Astrocyte (in vitro differentiated cells and primary cell): ENCODE measurements around the gene PET117. TPM values are rescaled to one million over a fixed set of nuclear protein-coding genes. Genes with fewer than 3 reads are reported as not detected.
"Not testable (repeated sequence)": the region's sequence is repeated elsewhere in the genome, so short reads cannot be mapped to it uniquely, and the experiment has no call there.

Source experiments
- DNase-seq: peaks from one replicate; pipeline ENCODE4 v3.0.0-alpha.2; 2010; ENCODE audit warnings: low read depth
- FAIRE-seq: peaks from 2 replicates; lab custom pipeline; 2011; peaks lifted over from hg19 to GRCh38; lab: Jason Lieb, UNC
- H2AFZ ChIP-seq: 2 replicates; pipeline ENCODE4 v1.6.0; 2012; ENCODE audit warnings: low read depth, low read length, inconsistent platforms
- H3K27ac ChIP-seq: 2 replicates; pipeline ENCODE4 v1.5.1; 2011; ENCODE audit warnings: low read depth, low read length, inconsistent platforms
- H3K27me3 ChIP-seq: 2 replicates; pipeline ENCODE4 v1.6.0; 2011; ENCODE audit warnings: low read length, inconsistent platforms; ENCODE audit not compliant: insufficient read depth
- H3K36me3 ChIP-seq: 2 replicates; pipeline ENCODE4 v1.5.1; 2011; ENCODE audit warnings: low read length, inconsistent platforms; ENCODE audit not compliant: insufficient read depth
- H3K4me1 ChIP-seq: 2 replicates; pipeline ENCODE4 v1.5.1; 2011; ENCODE audit warnings: low read length, inconsistent platforms; ENCODE audit not compliant: insufficient read depth
- H3K4me2 ChIP-seq: 2 replicates; pipeline ENCODE4 v1.6.0; 2012; ENCODE audit warnings: low read length, inconsistent platforms
- H3K4me3 ChIP-seq: 2 replicates; pipeline ENCODE4 v1.5.1; 2011; ENCODE audit warnings: low read depth, mild to moderate bottlenecking, low read length, inconsistent platforms; ENCODE audit not compliant: insufficient read depth
- H3K79me2 ChIP-seq: 2 replicates; pipeline ENCODE4 v1.6.0; 2012; ENCODE audit warnings: mild to moderate bottlenecking, low read length, inconsistent platforms; ENCODE audit not compliant: insufficient read depth
- H3K9ac ChIP-seq: 2 replicates; pipeline ENCODE4 v1.6.0; 2012; ENCODE audit warnings: mild to moderate bottlenecking, low read length, inconsistent platforms
- H3K9me3 ChIP-seq: 2 replicates; pipeline ENCODE4 v1.5.1; 2012; ENCODE audit warnings: low read depth, mild to moderate bottlenecking, low read length, inconsistent platforms; ENCODE audit not compliant: insufficient read depth
- H4K20me1 ChIP-seq: 2 replicates; pipeline ENCODE4 v1.6.0; 2012; ENCODE audit warnings: low read length, inconsistent platforms; ENCODE audit not compliant: insufficient read depth
- H3K27ac Mint-ChIP-seq: one replicate; pipeline ENCODE4 v1.8.0; 2021; ENCODE audit warnings: mild to moderate bottlenecking, mixed read lengths; ENCODE audit not compliant: unreplicated experiment
- H3K27me3 Mint-ChIP-seq: one replicate; pipeline ENCODE4 v1.8.0; 2021; ENCODE audit warnings: low read depth, mixed read lengths; ENCODE audit not compliant: unreplicated experiment
- H3K36me3 Mint-ChIP-seq: one replicate; pipeline ENCODE4 v1.8.0; 2021; ENCODE audit warnings: low read depth, mixed read lengths; ENCODE audit not compliant: unreplicated experiment
- H3K4me1 Mint-ChIP-seq: one replicate; pipeline ENCODE4 v1.8.0; 2021; ENCODE audit warnings: low read depth, mixed read lengths; ENCODE audit not compliant: unreplicated experiment
- H3K4me3 Mint-ChIP-seq: one replicate; pipeline ENCODE4 v1.8.0; 2021; ENCODE audit warnings: mild to moderate bottlenecking, moderate library complexity, mixed read lengths; ENCODE audit not compliant: unreplicated experiment
- H3K9me3 Mint-ChIP-seq: one replicate; pipeline ENCODE4 v1.8.0; 2021; ENCODE audit warnings: mild to moderate bottlenecking, mixed read lengths; ENCODE audit not compliant: unreplicated experiment
- CTCF ChIP-seq: IDR thresholded peaks from 2 replicates; pipeline ENCODE4 v1.5.1; 2011; ENCODE audit warnings: low read depth, mild to moderate bottlenecking, inconsistent platforms, low read length, moderate library complexity; ENCODE audit not compliant: insufficient read depth
- EZH2 ChIP-seq: IDR thresholded peaks from 2 replicates; pipeline ENCODE4 v1.6.1; 2012; ENCODE audit warnings: mild to moderate bottlenecking, low read length, inconsistent platforms; ENCODE audit not compliant: insufficient read depth
- total RNA-seq: library from RNA; stranded (reverse); gene quantifications from 2 replicates; pipeline ENCODE4 v1.2.1, GENCODE V29; 2021

The PET117 gene
- total RNA-seq, 1 donor from 2014 or later, result 10.7 TPM

DNA sequence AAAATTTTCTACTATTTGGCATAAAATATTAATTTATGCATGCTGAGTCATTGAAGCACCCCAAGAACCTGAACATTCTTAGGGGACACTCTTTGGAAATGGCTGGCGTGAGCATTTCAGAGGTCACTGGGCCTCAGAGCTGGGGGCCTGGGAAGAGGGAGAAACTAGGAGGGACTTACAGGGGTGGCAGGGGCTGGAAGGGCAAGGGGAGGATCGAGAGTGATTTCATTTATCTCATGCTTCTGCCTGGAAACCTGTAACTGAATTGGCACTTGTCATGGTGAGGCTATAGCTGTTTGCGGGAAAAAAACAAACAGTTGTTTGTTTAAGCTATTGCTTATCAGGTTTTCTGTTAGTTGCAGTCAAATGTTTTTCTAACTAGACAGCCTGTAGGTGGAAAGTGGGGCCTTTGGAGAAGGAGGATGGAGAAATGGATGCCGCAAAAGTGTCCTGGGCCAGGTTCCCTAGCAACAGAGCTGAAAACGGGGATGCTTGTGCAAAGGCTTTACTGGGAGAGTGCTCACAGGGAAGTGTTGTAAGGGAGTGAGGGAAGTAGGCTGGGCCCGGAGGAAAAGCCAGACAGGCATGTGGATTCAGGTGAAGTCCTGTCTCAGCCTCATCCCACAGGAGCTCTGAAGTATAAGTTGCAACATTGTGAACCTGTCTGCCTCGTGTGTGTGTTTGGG, 36.4 kb upstream of the PET117 start:
- H3K27ac ChIP-seq, result no peak overlapping the region
- Mint-ChIP-seq H3K36me3 (no peaks in the 10 kb centered on the region), H3K27me3 (peaks cover 12% of the 10 kb centered on the region), H3K4me1 (peaks cover 5% of the 10 kb centered on the region), H3K9me3 (peaks cover 2% of the 10 kb centered on the region), H3K27ac (no peak overlapping the region), H3K4me3 (no peak overlapping the region)
- H3K9ac ChIP-seq, result no peak overlapping the region
- DNase-seq (no peak), FAIRE-seq (no peak)
- no peak overlapping the region for H3K4me2 ChIP-seq
- TF ChIP-seq CTCF (no peak), EZH2 (no peak)
- H3K36me3 ChIP-seq, result no peaks in the 10 kb centered on the region
- no peaks in the 10 kb centered on the region for H3K27me3 ChIP-seq
- no peak overlapping the region for H3K4me3 ChIP-seq
- H3K9me3 ChIP-seq, result no peaks in the 10 kb centered on the region
- no peaks in the 10 kb centered on the region for H3K4me1 ChIP-seq
- no peaks in the 10 kb centered on the region for H3K79me2 ChIP-seq
- no peaks in the 10 kb centered on the region for H4K20me1 ChIP-seq
- no peak overlapping the region for H2AFZ ChIP-seq

- H3K9ac ChIP-seq, result no peak overlapping the region
- H3K79me2 ChIP-seq, result no peaks in the 10 kb centered on the region
- Mint-ChIP-seq H3K9me3 (peaks cover 3% of the 10 kb centered on the region), H3K27ac (no peak overlapping the region), H3K4me1 (no peaks in the 10 kb centered on the region), H3K27me3 (peaks cover 12% of the 10 kb centered on the region), H3K4me3 (no peak overlapping the region), H3K36me3 (no peaks in the 10 kb centered on the region)
- no peak for TF ChIP-seq CTCF
- TF ChIP-seq EZH2, result no peak
- no peaks in the 10 kb centered on the region for H3K9me3 ChIP-seq
- H2AFZ ChIP-seq, result no peak overlapping the region
- no peak for DNase-seq
- H3K36me3 ChIP-seq, result no peaks in the 10 kb centered on the region
- no peak overlapping the region for H3K4me3 ChIP-seq
- H3K4me2 ChIP-seq, result no peak overlapping the region
- no peaks in the 10 kb centered on the region for H4K20me1 ChIP-seq
- H3K4me1 ChIP-seq, result no peaks in the 10 kb centered on the region
- no peak for FAIRE-seq
- H3K27ac ChIP-seq, result no peak overlapping the region
- H3K27me3 ChIP-seq, result no peaks in the 10 kb centered on the region
These were observed 34.2 kb upstream of the PET117 start for GRCh38 chr20:18103497-18103896.

GRCh38 chr20:18108326-18108725, 29.3 kb upstream of the PET117 start:
- Histone ChIP-seq H3K27me3 (no peaks in the 10 kb centered on the region), H3K4me1 (no peaks in the 10 kb centered on the region), H3K9me3 (no peaks in the 10 kb centered on the region), H3K4me2 (no peak overlapping the region), H4K20me1 (no peaks in the 10 kb centered on the region), H3K9ac (no peak overlapping the region), H3K36me3 (no peaks in the 10 kb centered on the region), H3K79me2 (no peaks in the 10 kb centered on the region), H3K4me3 (no peak overlapping the region), H3K27ac (no peak overlapping the region), H2AFZ (no peak overlapping the region)
- peaks cover 4% of the 10 kb centered on the region for H3K27me3 Mint-ChIP-seq
- no peak overlapping the region for H3K27ac Mint-ChIP-seq
- H3K36me3 Mint-ChIP-seq, result no peaks in the 10 kb centered on the region
- no peak for DNase-seq
- no peak for TF ChIP-seq EZH2
- no peak for TF ChIP-seq CTCF
- H3K9me3 Mint-ChIP-seq, result peaks cover 4% of the 10 kb centered on the region
- H3K4me3 Mint-ChIP-seq, result no peak overlapping the region
- no peak for FAIRE-seq
- H3K4me1 Mint-ChIP-seq, result no peaks in the 10 kb centered on the region

- not testable (repeated sequence) for H3K4me2 ChIP-seq, H4K20me1 ChIP-seq, H3K4me3 ChIP-seq, H3K4me1 Mint-ChIP-seq, H3K9me3 Mint-ChIP-seq, H3K4me3 Mint-ChIP-seq, H3K27me3 Mint-ChIP-seq, H3K9me3 ChIP-seq, H3K79me2 ChIP-seq, H3K27ac ChIP-seq, H2AFZ ChIP-seq, H3K36me3 Mint-ChIP-seq, H3K36me3 ChIP-seq, FAIRE-seq, H3K27me3 ChIP-seq, H3K9ac ChIP-seq, H3K4me1 ChIP-seq, DNase-seq, H3K27ac Mint-ChIP-seq
These were observed 9.1 kb upstream of the PET117 start for GRCh38 chr20:18128574-18128973.
